Trophoblast cell (in vitro differentiated cells and primary cell): ENCODE data around the gene KCTD12.

Source experiments
- DNase-seq, 2 donors: peaks; one replicate each; pipeline ENCODE4 v3.0.0-alpha.2; 2016
- H2AFZ ChIP-seq: 2 replicates; pipeline ENCODE4 v1.6.1; 2013; ENCODE audit warnings: low read length, moderate library complexity, mild to moderate bottlenecking; ENCODE audit not compliant: insufficient read depth, poor library complexity
- H2AK5ac ChIP-seq: 2 replicates; pipeline ENCODE4 v1.6.1; 2013; ENCODE audit warnings: mild to moderate bottlenecking, low read length
- H2BK120ac ChIP-seq: 2 replicates; pipeline ENCODE4 v1.6.1; 2013; ENCODE audit warnings: low read length, mild to moderate bottlenecking, moderate library complexity; ENCODE audit not compliant: insufficient read depth, poor library complexity
- H2BK12ac ChIP-seq: 2 replicates; pipeline ENCODE4 v1.6.1; 2013; ENCODE audit warnings: mild to moderate bottlenecking, low read length, moderate library complexity
- H2BK5ac ChIP-seq: 2 replicates; pipeline ENCODE4 v1.6.1; 2013; ENCODE audit warnings: low read length, low read depth, moderate library complexity, mild to moderate bottlenecking; ENCODE audit not compliant: poor library complexity
- H3K14ac ChIP-seq: 2 replicates; pipeline ENCODE4 v1.6.1; 2013; ENCODE audit warnings: mild to moderate bottlenecking, low read length
- H3K18ac ChIP-seq: 2 replicates; pipeline ENCODE4 v1.6.1; 2013; ENCODE audit warnings: mild to moderate bottlenecking, low read length
- H3K23ac ChIP-seq: 2 replicates; pipeline ENCODE4 v1.6.1; 2013; ENCODE audit warnings: low read length
- H3K27ac ChIP-seq: 2 replicates; pipeline ENCODE4 v1.5.1; 2013; ENCODE audit warnings: low read depth, mild to moderate bottlenecking, inconsistent platforms, low read length, moderate library complexity
- H3K27me3 ChIP-seq: 2 replicates; pipeline ENCODE4 v1.6.1; 2013; ENCODE audit warnings: inconsistent platforms, mild to moderate bottlenecking, low read length, moderate library complexity; ENCODE audit not compliant: insufficient read depth
- H3K36me3 ChIP-seq, 2 experiments: 1 replicate in 1 of 2; 2 replicates in 1 of 2; pipeline ENCODE4 v1.6.1; 2013; ENCODE audit warnings: low read length in 2 of 2, mild to moderate bottlenecking in 2 of 2, moderate library complexity in 1 of 2; ENCODE audit not compliant: insufficient read depth in 2 of 2, control insufficient read depth in 1 of 2
- H3K4ac ChIP-seq: 2 replicates; pipeline ENCODE4 v1.6.1; 2013; ENCODE audit warnings: low read depth, mild to moderate bottlenecking, low read length, moderate library complexity
- H3K4me1 ChIP-seq, 2 experiments: 1 replicate in 1 of 2; 2 replicates in 1 of 2; pipeline ENCODE4 v1.6.1; 2013; ENCODE audit warnings: low read length in 2 of 2, mild to moderate bottlenecking in 2 of 2, moderate library complexity in 1 of 2; ENCODE audit not compliant: insufficient read depth in 2 of 2, control insufficient read depth in 1 of 2
- H3K4me2 ChIP-seq: 2 replicates; pipeline ENCODE4 v1.6.1; 2013; ENCODE audit warnings: inconsistent platforms, mild to moderate bottlenecking, low read length, moderate library complexity
- H3K4me3 ChIP-seq: 2 replicates; pipeline ENCODE4 v1.5.1; 2013; ENCODE audit warnings: mild to moderate bottlenecking, low read depth, low read length, inconsistent platforms
- H3K79me1 ChIP-seq: one replicate; pipeline ENCODE4 v1.6.1; 2013; ENCODE audit warnings: low read length
- H3K79me2 ChIP-seq: 2 replicates; pipeline ENCODE4 v1.6.1; 2013; ENCODE audit warnings: low read length, mild to moderate bottlenecking; ENCODE audit not compliant: control insufficient read depth, insufficient read depth, poor library complexity
- H3K9ac ChIP-seq: 2 replicates; pipeline ENCODE4 v1.6.1; 2013; ENCODE audit warnings: mild to moderate bottlenecking, low read length
- H3K9me3 ChIP-seq: 2 replicates; pipeline ENCODE4 v1.6.1; 2013; ENCODE audit warnings: low read depth, mild to moderate bottlenecking, control low read depth, inconsistent platforms, low read length; ENCODE audit not compliant: insufficient read depth
- H4K12ac ChIP-seq: 2 replicates; pipeline ENCODE4 v1.6.1; 2013; ENCODE audit warnings: low read depth, mild to moderate bottlenecking, low read length, moderate library complexity
- H4K8ac ChIP-seq: 2 replicates; pipeline ENCODE4 v1.6.1; 2013; ENCODE audit warnings: low read depth, mild to moderate bottlenecking, low read length, moderate library complexity
- H4K91ac ChIP-seq: one replicate; pipeline ENCODE4 v1.6.1; 2013; ENCODE audit warnings: low read depth, mild to moderate bottlenecking, low read length, moderate library complexity
- WGBS: extraction: QIAGEN DNeasy Blood & Tissue Kit; methylation state at CpG from one replicate; pipeline ENCODE4 v1.1.7; 2013; ENCODE audit warnings: missing lambda C conversion rate; ENCODE audit not compliant: insufficient read length, insufficient coverage; ENCODE audit errors: extremely low coverage; 5-methylcytosine and 5-hydroxymethylcytosine counted together

The KCTD12 gene

GRCh38 chr13:76882431-76882830 is 3.8 kb downstream of the KCTD12 start:
- H2AFZ ChIP-seq: no peak overlapping the region
- H2BK12ac ChIP-seq: no peak overlapping the region
- H3K4me2 ChIP-seq: no peak overlapping the region
- H3K18ac ChIP-seq: no peak overlapping the region
- H3K9me3 ChIP-seq: no peaks in the 10 kb centered on the region
- no peak overlapping the region for H2AK5ac ChIP-seq
- H3K14ac ChIP-seq: no peak overlapping the region
- H3K4me1 ChIP-seq: peaks cover 2 to 4% of the 10 kb centered on the region in 2 experiments
- H3K4ac ChIP-seq: no peak overlapping the region
- peaks cover 15% of the 10 kb centered on the region for H3K79me1 ChIP-seq
- H3K4me3 ChIP-seq: no peak overlapping the region
- no peak overlapping the region for H3K9ac ChIP-seq
- H3K27me3 ChIP-seq: no peaks in the 10 kb centered on the region
- no peak overlapping the region for H3K23ac ChIP-seq
- H2BK5ac ChIP-seq: no peak overlapping the region
- H4K12ac ChIP-seq: no peak overlapping the region
- no peak overlapping the region for H2BK120ac ChIP-seq
- no peak overlapping the region for H3K27ac ChIP-seq
- no peak overlapping the region for H4K8ac ChIP-seq
- H4K91ac ChIP-seq: no peak overlapping the region
- peaks cover 12% of the 10 kb centered on the region for H3K79me2 ChIP-seq
- WGBS: no CpG with 5 or more reads among the region's 4 CpGs
- DNase-seq: peak in 1 of 2 donors; percentile 28
- H3K36me3 ChIP-seq: no peaks in the 10 kb centered on the region

DNA sequence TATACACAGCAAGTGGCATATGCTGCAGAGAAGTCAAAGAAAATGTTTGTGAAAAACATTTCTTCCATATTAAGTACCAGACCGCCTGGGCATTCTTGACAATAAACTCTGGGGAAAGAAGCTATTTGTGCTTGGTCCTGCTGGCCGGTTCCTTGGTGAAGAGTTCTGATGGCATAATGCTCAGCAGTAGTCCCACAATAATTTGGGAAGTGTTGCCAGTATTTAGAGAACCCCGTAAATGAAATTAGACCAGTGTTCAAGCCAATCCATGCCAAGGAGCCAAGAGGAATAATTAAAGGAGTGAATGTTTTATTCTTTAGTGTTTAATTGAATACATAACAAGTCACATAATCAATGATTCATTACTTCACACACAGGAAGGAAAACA is 6.3 kb downstream of the KCTD12 start:
- peaks cover 2% of the 10 kb centered on the region for H3K79me2 ChIP-seq
- no peak overlapping the region for H2BK5ac ChIP-seq
- H4K8ac ChIP-seq: no peak overlapping the region
- no peak overlapping the region for H3K14ac ChIP-seq
- H3K9ac ChIP-seq: no peak overlapping the region
- H3K23ac ChIP-seq: no peak overlapping the region
- no peaks in the 10 kb centered on the region for H3K27me3 ChIP-seq
- WGBS: no CpG with 5 or more reads among the region's 3 CpGs
- peak overlapping the region; percentile 23 for H3K27ac ChIP-seq
- H3K79me1 ChIP-seq: peaks cover under 1% of the 10 kb centered on the region
- no peak overlapping the region for H2AFZ ChIP-seq
- no peak overlapping the region for H3K18ac ChIP-seq
- peak overlapping the region; percentile 36 for H3K4me2 ChIP-seq
- H2BK120ac ChIP-seq: no peak overlapping the region
- no peak overlapping the region for H4K12ac ChIP-seq
- no peak overlapping the region for H2BK12ac ChIP-seq
- H4K91ac ChIP-seq: no peak overlapping the region
- H2AK5ac ChIP-seq: no peak overlapping the region
- no peak overlapping the region for H3K4me3 ChIP-seq
- no peaks in the 10 kb centered on the region for H3K36me3 ChIP-seq
- DNase-seq: no peak
- peaks cover 2 to 3% of the 10 kb centered on the region in 2 experiments for H3K4me1 ChIP-seq
- H3K4ac ChIP-seq: no peak overlapping the region
- H3K9me3 ChIP-seq: no peaks in the 10 kb centered on the region

DNA sequence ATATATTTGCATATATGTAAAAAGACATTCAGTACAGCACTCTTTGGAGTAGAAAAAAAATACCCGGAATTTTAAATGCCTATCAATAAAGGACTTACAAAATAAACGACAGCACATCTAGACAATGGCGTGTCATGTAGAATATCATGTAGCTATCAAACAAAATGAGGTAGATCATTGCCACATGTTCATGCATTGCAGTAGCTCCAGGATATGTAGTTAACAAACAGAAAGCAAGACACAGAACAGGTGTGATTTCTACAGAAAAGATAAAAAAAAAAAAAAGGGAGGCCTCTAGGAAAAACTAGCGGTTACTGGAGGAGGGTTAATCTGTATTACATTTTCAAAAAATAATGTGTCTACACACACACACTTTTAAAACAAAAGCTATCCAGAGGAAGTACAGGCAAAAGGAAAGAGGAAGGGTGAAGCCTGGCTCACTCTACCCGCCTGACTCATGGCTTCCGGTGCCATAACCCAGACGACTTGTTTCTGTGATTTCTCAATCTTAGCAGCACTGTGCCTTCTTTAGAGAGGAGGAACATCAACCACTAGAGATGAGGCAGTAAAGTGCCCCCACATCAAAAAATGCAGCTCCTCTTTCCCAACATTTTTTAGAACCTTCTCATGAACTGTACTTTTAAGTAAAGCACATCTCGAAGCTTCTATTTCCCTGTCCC is 6.9 kb downstream of the KCTD12 start:
- Histone ChIP-seq H3K27me3 (no peaks in the 10 kb centered on the region), H4K12ac (no peak overlapping the region), H3K79me1 (no peaks in the 10 kb centered on the region), H3K14ac (no peak overlapping the region), H3K9me3 (no peaks in the 10 kb centered on the region), H3K4me3 (no peak overlapping the region), H3K27ac (peak overlapping the region; percentile 60), H3K36me3 (no peaks in the 10 kb centered on the region), H3K18ac (no peak overlapping the region), H3K4me2 (peak overlapping the region; percentile 36), H4K8ac (no peak overlapping the region), H3K4ac (no peak overlapping the region), H3K79me2 (peaks cover 2% of the 10 kb centered on the region), H2BK12ac (no peak overlapping the region), H2AFZ (no peak overlapping the region), H4K91ac (no peak overlapping the region), H3K23ac (no peak overlapping the region), H3K9ac (no peak overlapping the region), H2BK120ac (no peak overlapping the region), H3K4me1 (peaks cover 2% of the 10 kb centered on the region in 2 experiments), H2BK5ac (no peak overlapping the region), H2AK5ac (no peak overlapping the region)
- DNase-seq: peak; percentile 57 to 67
- WGBS: no CpG with 5 or more reads among the region's 8 CpGs

DNA sequence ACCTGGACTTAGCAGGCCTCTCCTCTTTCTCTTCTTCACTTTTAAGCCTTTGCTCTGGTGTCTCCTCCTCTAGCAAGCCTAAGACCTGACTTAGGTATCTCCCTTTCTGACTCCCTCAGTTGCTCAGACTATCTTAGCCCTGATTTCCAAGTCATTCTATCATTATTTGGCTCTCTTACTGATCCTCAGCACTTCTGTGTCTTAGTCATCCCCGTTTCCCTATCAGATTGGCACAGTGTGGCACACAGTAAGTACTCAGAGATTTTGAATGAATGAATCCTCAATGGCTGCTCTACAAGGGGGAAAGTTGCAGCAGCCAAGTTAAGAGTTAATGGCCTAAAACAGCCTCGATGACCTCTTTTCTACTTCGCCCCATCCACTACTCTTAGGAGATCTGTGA is 8.2 kb downstream of the KCTD12 start:
- no peak overlapping the region for H3K18ac ChIP-seq
- H2BK120ac ChIP-seq: no peak overlapping the region
- no peak overlapping the region for H3K4me3 ChIP-seq
- H3K23ac ChIP-seq: no peak overlapping the region
- no CpG with 5 or more reads among the region's 3 CpGs for WGBS
- no peak overlapping the region for H4K8ac ChIP-seq
- H3K4ac ChIP-seq: no peak overlapping the region
- H3K36me3 ChIP-seq: no peaks in the 10 kb centered on the region
- H3K79me1 ChIP-seq: no peaks in the 10 kb centered on the region
- no peak overlapping the region for H2AFZ ChIP-seq
- peaks cover 0 to 2% of the 10 kb centered on the region in 2 experiments for H3K4me1 ChIP-seq
- no peak overlapping the region for H2AK5ac ChIP-seq
- no peak overlapping the region for H3K27ac ChIP-seq
- no peak for DNase-seq
- peak overlapping the region; percentile 45 for H2BK12ac ChIP-seq
- no peak overlapping the region for H4K91ac ChIP-seq
- H3K79me2 ChIP-seq: no peaks in the 10 kb centered on the region
- H3K9me3 ChIP-seq: no peaks in the 10 kb centered on the region
- no peak overlapping the region for H3K4me2 ChIP-seq
- no peak overlapping the region for H2BK5ac ChIP-seq
- H3K27me3 ChIP-seq: no peaks in the 10 kb centered on the region
- H3K9ac ChIP-seq: no peak overlapping the region
- no peak overlapping the region for H4K12ac ChIP-seq
- no peak overlapping the region for H3K14ac ChIP-seq
